Renal cortical epithelial cell (primary cell): ENCODE data around the gene METTL22. TPM values are rescaled to one million over a fixed set of nuclear protein-coding genes. Genes with fewer than 3 reads are reported as not detected.
A peak's percentile ranks its signal among the peaks of the same experiment; 100 is the strongest.

Experiments used
- DNase-seq: peaks from one replicate; pipeline ENCODE4 v3.0.0-alpha.2; 2011; ENCODE audit warnings: low read depth
- total RNA-seq: library from RNA; depleted of rRNA; stranded (reverse); fragments of >200 nt; gene quantifications from 2 replicates; pipeline ENCODE4 v1.2.3, GENCODE V29; 2014

METTL22 gene
- total RNA-seq, 1 donor from 2014 or later, result 17.0 TPM

- no peak for DNase-seq
Measured at GRCh38 chr16:8665529-8665928, 44.0 kb downstream of the METTL22 start.

- DNase-seq, result no peak
Measured at GRCh38 chr16:8667492-8667891, 46.0 kb downstream of the METTL22 start.

DNA sequence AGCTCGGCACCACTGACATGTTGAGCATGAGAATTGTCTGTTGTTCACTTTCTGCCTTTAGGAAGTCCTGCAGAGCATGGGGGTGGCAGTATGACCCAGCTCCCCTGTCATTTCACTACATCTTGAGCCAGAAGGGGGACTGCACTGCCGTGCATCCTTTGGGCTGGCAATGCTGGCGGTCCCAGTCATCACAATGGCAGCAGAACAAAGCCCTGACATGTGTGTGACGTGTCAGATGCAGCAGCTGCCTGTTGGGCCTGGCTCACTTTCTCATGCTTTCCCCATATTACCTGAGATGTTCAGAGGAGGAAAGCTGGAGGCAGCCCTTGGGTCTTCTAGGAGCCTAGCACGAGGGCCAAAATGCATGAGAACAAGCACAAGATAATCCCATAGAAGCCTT lies 46.6 kb downstream of the METTL22 start:
- DNase-seq, result no peak

GRCh38 chr16:8669481-8669880 lies 48.0 kb downstream of the METTL22 start:
- no peak for DNase-seq

DNA sequence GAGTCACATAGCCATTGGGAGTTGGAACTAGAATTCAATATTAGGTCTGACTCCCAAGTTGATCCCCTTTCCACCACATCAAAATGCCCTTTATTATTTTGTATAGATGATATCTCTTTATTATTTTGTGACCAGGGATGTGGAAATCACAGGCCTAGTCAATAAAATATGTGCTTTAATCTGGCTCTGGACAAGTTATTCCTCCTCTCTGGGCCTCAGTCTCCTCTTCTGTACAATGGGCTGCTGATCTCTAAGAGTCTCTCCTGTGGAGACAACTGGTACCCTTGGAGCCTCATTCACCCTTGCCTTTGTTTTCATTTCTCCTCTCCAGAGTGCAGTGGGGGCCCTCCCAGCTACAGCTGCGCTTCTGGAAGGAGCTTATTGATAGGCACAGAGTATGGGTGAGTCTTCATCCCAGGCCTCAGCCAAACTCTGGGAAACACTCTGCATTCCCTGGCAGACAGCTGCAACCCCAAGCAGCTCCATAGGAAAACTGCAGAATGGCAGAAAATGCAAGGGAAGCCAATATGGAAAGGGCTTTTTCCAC lies 48.6 kb downstream of the METTL22 start:
- no peak for DNase-seq

- no peak for DNase-seq
Measured at GRCh38 chr16:8673611-8674412, 52.3 kb downstream of the METTL22 start.

- peak; percentile 41 for DNase-seq
Measured at GRCh38 chr16:8674413-8675022, 53.0 kb downstream of the METTL22 start, which contains the start of gene ABAT. Gene ABAT, plus strand, starts transcription at chr16:8674617. Its CDS starts 61,123 bp downstream, at chr16:8735740.

DNA sequence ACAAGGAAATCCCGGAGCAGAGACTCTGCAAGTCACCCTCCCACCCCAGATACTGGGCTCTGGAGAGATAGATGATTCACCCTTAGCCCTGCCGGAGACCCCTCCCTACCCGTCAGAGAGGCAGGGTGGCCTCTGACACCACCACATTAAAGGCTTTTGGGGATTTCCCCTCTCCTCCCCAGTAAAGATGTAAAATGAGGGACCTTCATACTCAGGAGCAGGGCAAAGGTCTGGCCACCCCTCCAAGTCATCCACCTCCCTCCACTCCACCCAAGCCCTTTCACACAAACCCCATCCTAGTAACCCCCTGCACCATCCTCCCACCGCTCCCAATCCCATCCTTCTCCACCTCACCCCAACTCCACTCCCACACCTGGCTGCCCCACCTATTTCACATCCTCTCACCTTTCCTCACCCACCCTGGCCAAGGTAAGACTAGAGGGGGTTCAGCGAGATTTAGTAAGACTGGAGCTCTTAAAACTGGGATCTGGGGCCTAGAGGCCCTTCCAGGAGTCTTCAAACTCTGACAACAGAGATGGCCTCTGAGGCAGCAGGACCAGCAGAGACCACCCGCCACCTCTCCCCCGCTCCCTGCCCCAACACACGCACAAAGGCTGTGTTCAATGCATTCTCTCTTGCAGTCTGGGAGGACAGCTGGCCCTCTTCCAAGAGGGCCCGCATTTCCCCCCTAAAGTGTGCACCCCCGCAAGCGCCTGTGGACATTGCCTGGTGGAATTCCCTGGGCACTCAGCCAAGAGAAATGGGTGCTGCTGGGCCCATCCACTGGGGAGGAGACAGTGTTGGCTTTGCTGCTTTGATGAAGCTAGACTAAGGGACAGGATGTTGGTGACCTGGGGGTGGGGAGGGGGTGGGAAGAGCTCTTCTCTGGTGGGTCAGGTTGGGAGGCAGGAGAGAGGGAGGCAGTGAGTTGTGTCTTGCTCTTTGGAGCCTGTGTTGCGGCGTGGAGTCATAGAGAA lies 54.0 kb downstream of the METTL22 start:
- no peak for DNase-seq

GRCh38 chr16:8676160-8676547 lies 54.7 kb downstream of the METTL22 start:
- DNase-seq, result no peak

DNA sequence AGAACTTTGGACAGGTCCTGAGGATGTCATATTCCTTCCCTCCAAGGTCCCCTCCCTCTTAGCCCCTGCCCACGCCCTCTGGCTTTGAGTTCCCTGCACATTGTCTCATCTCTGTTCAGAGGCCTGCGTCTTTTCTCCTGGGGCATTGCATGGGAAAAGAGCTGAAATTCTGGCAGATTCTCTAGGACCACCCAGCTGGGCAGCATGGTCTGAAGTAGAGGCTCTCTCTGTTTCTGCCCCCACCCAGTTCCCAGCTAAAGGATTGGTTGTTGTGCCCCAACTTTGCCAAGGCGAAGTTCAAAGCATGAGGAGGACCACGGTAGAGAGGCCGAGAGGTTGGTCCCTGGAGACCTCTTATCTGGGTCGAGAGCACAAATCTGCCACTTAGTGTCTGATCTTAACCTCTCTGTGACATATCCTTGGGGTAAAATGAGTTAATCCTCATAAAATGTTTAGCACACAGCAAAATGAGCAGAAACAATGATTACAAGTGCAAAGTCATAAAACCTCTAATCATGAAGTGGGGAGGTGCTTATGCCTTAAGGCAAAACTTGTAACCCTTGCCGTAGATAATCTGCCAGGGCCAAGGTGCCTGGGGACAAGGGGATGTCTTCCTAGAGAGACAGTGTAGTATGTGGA lies 55.4 kb downstream of the METTL22 start:
- no peak for DNase-seq

DNA sequence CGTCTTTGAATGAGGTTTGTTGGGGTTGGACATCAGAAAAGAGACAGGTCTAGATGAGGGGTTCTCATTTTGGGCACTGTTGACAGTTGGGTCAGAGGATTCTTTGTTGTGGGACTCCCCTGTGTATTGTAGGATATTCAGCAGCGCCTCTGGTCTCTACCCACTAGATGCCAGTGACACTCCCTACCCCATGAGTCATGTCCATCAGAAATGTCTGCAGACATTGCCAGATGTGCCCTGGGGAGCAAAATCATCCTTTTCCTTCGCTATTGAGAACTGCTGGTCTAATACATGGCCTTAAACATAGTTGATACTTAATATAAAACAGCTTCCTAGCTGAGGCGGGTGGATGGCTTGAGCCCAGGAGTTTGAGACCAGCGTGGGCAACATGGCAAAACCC lies 56.0 kb downstream of the METTL22 start:
- no peak for DNase-seq

DNA sequence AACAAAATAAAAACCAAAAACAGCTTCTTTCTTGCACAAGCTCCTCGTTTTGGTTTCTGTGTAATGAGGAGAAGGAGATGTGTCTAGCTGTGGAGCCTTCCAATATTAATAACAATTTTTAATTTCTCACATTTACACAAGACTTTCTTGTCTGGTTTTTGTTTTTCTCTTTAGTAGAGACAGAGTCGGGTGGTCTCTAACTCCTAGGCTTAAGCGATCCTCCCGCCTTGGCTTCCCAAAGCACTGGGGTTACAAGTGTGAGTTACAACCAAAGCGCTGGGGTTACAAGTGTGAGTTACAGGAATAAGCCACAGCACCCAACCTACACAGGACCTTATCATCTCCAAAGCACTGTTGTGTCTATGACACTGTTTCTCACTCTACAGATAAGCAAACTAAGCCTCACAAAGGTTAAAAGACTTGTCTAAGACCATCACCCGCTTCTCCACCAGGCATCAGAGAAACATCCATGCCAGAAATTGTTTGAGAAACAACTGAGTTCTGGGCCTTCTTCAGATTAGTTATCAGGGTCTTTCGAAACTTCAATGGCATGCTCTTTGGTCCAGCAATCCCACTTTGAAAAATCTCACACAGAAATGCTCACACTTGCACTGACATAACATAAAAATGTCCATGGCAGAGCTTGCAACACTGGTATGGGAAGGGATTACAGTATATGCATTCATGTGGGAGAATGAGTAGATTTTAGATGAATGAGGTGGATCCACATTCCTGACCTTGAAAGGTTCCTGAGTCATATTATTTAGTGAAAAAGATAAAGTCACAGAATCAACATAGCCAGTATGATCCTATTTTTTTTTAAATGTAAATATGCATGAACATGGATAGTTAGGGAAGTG lies 56.8 kb downstream of the METTL22 start:
- peak; percentile 15 for DNase-seq

GRCh38 chr16:8679151-8679550 lies 57.7 kb downstream of the METTL22 start:
- DNase-seq, result no peak

DNA sequence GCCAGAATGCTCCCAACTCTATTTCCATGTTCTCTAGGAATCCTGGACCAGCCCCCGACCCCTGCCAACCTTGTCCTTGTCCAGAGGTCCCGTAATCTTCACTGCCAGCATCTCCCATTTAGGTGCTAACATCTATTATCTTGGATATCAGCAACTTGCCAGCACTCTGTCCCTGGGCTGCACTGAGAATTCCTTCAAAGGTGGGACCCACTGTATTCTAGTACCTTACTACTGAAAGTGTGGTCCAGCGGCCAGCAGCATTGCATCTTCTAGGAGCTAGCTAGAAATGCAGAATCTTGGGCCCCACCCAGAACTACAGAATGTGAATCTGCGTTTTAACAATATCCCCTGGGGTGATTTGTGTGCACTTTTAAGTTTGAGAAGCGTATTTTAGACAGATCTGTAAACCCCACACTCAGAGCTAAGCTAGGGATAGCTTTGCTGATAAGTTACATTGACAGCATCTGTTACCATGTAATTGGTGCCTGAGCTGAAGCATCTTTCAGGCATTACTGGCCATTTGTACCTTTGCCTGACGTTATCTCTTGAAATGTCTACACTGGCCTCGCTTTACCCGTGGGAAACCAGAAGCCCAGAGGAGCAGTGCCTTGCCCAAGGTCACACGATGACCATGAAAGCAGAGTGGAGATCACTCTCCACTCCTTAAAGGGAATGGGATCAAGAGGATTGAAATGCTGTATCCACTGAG lies 61.2 kb downstream of the METTL22 start:
- DNase-seq, result no peak

DNA sequence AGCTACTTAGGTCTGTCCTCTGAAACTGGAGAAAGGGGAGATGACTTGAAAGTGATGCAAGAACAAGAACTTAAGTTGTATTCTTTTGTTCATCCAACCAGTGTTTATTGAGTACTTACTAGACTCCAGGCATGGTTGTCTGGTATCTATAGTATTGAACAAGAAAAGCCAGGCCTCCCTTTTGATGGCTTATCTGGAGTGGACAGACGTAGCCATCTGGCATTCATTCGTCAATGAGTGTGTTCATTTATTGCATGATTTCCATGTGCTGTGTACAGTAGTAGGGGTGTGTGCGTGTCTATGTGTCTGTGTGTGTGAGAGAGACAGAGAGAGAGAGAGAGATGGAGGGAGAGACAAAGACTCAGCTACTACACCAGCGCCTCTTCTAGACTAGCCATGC lies 62.1 kb downstream of the METTL22 start:
- no peak for DNase-seq

DNA sequence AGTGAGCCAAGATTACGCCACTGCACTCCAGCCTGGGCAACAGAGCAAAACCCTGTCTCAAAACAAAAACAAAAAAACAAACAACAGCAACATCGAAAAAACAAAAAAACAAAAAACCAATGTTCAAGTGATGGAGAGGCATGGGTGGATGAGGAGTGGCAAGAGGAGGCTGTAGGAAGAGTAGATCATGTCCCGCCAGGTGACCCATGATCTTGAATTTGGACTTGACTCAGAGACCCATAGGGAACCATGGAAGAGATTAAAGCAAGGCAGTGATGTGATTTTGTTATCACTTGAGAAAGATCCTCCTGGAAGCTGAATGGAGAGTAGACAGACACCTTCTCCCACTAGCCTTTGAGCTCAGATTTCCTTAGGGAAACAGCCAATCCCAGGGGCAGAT lies 64.1 kb downstream of the METTL22 start:
- no peak for DNase-seq

DNA sequence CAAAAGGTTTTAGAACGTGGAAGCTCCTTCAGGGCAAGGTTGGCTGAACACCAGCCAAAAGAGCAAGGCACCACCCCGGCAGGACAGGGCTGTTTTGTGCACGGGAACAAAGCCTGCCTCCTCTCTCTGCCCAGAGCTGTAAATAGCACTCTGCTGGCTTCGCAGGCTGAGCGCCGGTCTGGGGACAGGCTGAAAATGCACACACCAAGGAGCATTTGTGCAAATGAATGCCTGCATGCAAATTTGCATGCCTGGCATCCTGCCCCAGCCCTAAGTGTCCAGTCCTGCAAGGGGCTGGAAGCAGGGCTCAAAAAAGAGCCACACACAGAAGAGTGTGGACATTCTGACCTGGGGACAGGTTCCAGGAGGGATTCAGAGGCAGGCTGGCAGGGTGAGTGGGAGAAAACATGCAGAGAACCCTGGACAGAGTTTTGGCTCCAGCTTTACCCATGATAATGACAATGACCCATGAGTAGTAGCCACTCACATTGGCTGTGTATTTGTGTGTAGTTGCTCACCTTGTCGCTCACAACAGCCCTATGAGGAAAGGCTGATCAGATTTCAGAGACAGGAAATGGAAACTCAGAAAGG lies 64.6 kb downstream of the METTL22 start:
- no peak for DNase-seq

DNA sequence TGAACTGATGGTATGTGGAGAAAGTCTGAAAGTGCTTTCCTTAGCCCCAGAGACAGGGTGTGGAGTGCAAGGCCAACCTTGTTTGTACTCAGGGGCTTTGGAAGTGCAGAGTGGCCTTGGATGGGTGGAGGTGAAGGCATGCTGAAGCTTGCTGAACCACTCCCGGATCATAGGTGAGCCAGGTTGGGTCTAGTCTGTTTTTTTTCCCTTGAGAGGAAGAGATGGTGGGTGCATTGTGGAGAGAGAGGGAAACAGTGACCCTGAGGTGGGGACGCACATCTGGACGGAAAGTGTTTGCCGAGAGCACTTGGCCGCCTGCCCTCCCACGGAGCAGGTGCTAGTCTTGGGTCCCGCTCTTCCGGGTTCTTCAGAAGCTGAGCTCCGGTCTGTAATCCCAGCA lies 65.4 kb downstream of the METTL22 start:
- DNase-seq, result no peak

DNA sequence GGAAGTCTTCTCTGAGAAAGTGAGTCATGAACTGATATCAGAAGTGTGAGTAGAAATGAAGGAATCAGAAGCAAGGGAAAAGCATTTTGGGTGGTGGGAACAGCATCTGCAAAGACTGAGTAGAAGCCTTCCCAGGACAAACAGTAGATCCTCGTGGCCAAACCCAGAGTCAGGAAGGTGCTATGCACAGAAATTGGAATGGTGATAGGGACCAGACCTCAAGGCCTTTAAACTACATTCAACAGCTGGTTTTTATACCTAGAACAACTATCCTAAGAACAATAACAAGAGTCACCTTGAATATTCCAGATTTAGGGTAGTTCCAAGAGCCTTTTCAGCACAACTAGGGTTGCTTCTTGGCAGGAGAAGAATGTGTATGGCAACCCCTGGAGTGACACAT lies 68.2 kb downstream of the METTL22 start:
- no peak for DNase-seq
